Neural progenitor cell (in vitro differentiated cells): ENCODE results near the gene GPR15LG.

Source experiments
- EZH2 ChIP-seq: fragments of 200-600 bp; sonication (generic); IDR thresholded peaks from 2 replicates; pipeline ENCODE4 v1.6.1; 2017; ENCODE audit warnings: antibody characterized with exemption, mild to moderate bottlenecking, moderate library complexity
- EZH2phosphoT487 ChIP-seq: fragments of 200-600 bp; sonication (generic); IDR thresholded peaks from 2 replicates; pipeline ENCODE4 v1.6.1; 2017; ENCODE audit warnings: antibody characterized with exemption
- TF ChIP-seq, protein P1 (sequence below): fragments of 200-600 bp; sonication (generic); IDR thresholded peaks from 2 replicates; pipeline ENCODE4 v1.5.1; 2017; ENCODE audit warnings: antibody characterized with exemption, mild to moderate bottlenecking

GRCh38 chr10:84227810-84228209 lies 54.2 kb downstream of the GPR15LG start:
- TF ChIP-seq, protein P1, sequence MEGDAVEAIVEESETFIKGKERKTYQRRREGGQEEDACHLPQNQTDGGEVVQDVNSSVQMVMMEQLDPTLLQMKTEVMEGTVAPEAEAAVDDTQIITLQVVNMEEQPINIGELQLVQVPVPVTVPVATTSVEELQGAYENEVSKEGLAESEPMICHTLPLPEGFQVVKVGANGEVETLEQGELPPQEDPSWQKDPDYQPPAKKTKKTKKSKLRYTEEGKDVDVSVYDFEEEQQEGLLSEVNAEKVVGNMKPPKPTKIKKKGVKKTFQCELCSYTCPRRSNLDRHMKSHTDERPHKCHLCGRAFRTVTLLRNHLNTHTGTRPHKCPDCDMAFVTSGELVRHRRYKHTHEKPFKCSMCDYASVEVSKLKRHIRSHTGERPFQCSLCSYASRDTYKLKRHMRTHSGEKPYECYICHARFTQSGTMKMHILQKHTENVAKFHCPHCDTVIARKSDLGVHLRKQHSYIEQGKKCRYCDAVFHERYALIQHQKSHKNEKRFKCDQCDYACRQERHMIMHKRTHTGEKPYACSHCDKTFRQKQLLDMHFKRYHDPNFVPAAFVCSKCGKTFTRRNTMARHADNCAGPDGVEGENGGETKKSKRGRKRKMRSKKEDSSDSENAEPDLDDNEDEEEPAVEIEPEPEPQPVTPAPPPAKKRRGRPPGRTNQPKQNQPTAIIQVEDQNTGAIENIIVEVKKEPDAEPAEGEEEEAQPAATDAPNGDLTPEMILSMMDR = no peak
- no peak for TF ChIP-seq EZH2phosphoT487
- TF ChIP-seq EZH2 = no peak
